HCT116 (cell line): ENCODE measurements around the gene SZT2.

Source experiments
- ATF3 ChIP-seq: IDR thresholded peaks from 2 replicates; pipeline ENCODE4 v1.6.1; 2012
- CEBPB ChIP-seq: IDR thresholded peaks from 2 replicates; pipeline ENCODE4 v1.6.1; 2012; ENCODE audit warnings: low read depth
- CTCF ChIP-seq, 3 experiments: fragments of 200-600 bp in 1 of 3; sonication (generic) in 1 of 3; IDR thresholded peaks in 2 of 3; conservative IDR thresholded peaks in 1 of 3; 2 replicates each; pipeline ENCODE4 v1.5.1; 2012 to 2017; ENCODE audit warnings: low read depth in 2 of 3, low read length in 2 of 3, antibody characterized with exemption in 1 of 3, borderline replicate concordance in 1 of 3, control low read depth in 1 of 3, mild to moderate bottlenecking in 1 of 3, mixed read lengths in 1 of 3, mixed run types in 1 of 3, moderate library complexity in 1 of 3; ENCODE audit not compliant: insufficient read depth in 1 of 3
- EGR1 ChIP-seq: IDR thresholded peaks from 2 replicates; pipeline ENCODE4 v1.6.1; 2012; ENCODE audit warnings: low read depth
- EZH2 ChIP-seq: fragments of 200-600 bp; sonication (generic); IDR thresholded peaks from 2 replicates; pipeline ENCODE4 v1.6.1; 2017; ENCODE audit warnings: antibody characterized with exemption, mixed run types
- JUND ChIP-seq: IDR thresholded peaks from 2 replicates; pipeline ENCODE4 v1.6.1; 2012
- POLR2A ChIP-seq: IDR thresholded peaks from 2 replicates; pipeline ENCODE4 v1.7.0; 2011; ENCODE audit warnings: borderline replicate concordance; ENCODE audit not compliant: insufficient read depth, insufficient read length; ENCODE audit errors: extremely low read depth
- POLR2AphosphoS5 ChIP-seq: IDR thresholded peaks from 2 replicates; pipeline ENCODE4 v1.6.1; 2011; ENCODE audit warnings: mild to moderate bottlenecking, low read depth, low read length, moderate library complexity
- RAD21 ChIP-seq: IDR thresholded peaks from 2 replicates; pipeline ENCODE4 v1.6.1; 2012; ENCODE audit warnings: low read depth, mild to moderate bottlenecking
- SRF ChIP-seq: IDR thresholded peaks from 2 replicates; pipeline ENCODE4 v1.6.1; 2012; ENCODE audit warnings: low read depth
- ZBTB33 ChIP-seq: IDR thresholded peaks from 2 replicates; pipeline ENCODE4 v1.6.1; 2011; ENCODE audit warnings: mild to moderate bottlenecking, low read length, moderate library complexity; ENCODE audit not compliant: insufficient replicate concordance; ENCODE audit errors: extremely low read depth
- ZNF274 ChIP-seq: fragments of 200-500 bp; sonication (Bioruptor generic); IDR thresholded peaks from 2 replicates; pipeline ENCODE4 v1.6.1; 2014; ENCODE audit warnings: mild to moderate bottlenecking, low read depth, low read length, inconsistent platforms

- TF ChIP-seq POLR2AphosphoS5 (no peak), CTCF (IDR thresholded peaks at IDR 0.05 in 2 of 3, conservative IDR thresholded peaks at IDR 0.05 in 1 of 3; ENCODE audit: borderline replicate concordance in 1 of 3, insufficient read depth in 1 of 3, low read depth in 2 of 3, low read length in 2 of 3) (no peak), ZNF274 (no peak), RAD21 (no peak), JUND (no peak), POLR2A (no peak), EZH2 (no peak), SRF (no peak), EGR1 (no peak), CEBPB (no peak), ATF3 (no peak), ZBTB33 (no peak)
Observed at GRCh38 chr1:43405219-43405875, 15.6 kb downstream of the SZT2 start.
